GM19467 (cell line): ENCODE data around the gene KIF18A.
A peak's percentile ranks its signal among the peaks of the same experiment; 100 is the strongest.
"Not testable (repeated sequence)": the region's sequence is repeated elsewhere in the genome, so short reads cannot be mapped to it uniquely, and the experiment has no call there.

Experiments used
- ATAC-seq: cut with Tn5 transposase; IDR thresholded peaks from one replicate; pipeline ENCODE4 v1.9.1; 2021; ENCODE audit warnings: mild to moderate bottlenecking, moderate library complexity; ENCODE audit not compliant: unreplicated experiment

The KIF18A gene

GRCh38 chr11:28107750-28108618 is at the start of gene KIF18A, which contains the start of gene METTL15:
Gene KIF18A, minus strand, starts transcription at chr11:28108156. Its CDS starts 10,209 bp downstream, at chr11:28097947.
Gene METTL15, plus strand, starts transcription at chr11:28108388. Its CDS starts 4,947 bp downstream, at chr11:28113335.
- peak; percentile 97 for ATAC-seq

GRCh38 chr11:28153586-28153985 is 45.6 kb upstream of the KIF18A start:
- no peak for ATAC-seq

- no peak for ATAC-seq
These were observed 44.8 kb upstream of the KIF18A start for GRCh38 chr11:28152743-28153142.

GRCh38 chr11:28146123-28146751 is 38.3 kb upstream of the KIF18A start:
- ATAC-seq, result no peak

GRCh38 chr11:28144808-28145207 is 36.9 kb upstream of the KIF18A start:
- ATAC-seq, result no peak

- no peak for ATAC-seq
These were observed 34.8 kb upstream of the KIF18A start for GRCh38 chr11:28142724-28143123.

- no peak for ATAC-seq
These were observed 32.9 kb upstream of the KIF18A start for GRCh38 chr11:28140689-28141455.

- ATAC-seq, result no peak
These were observed 32.0 kb upstream of the KIF18A start for GRCh38 chr11:28139841-28140415.

GRCh38 chr11:28137832-28138231 is 29.9 kb upstream of the KIF18A start:
- no peak for ATAC-seq

GRCh38 chr11:28137366-28137765 is 29.4 kb upstream of the KIF18A start:
- ATAC-seq, result no peak

GRCh38 chr11:28136157-28136556 is 28.2 kb upstream of the KIF18A start:
- not testable (repeated sequence) for ATAC-seq

GRCh38 chr11:28133146-28133545 is 25.2 kb upstream of the KIF18A start:
- ATAC-seq, result no peak

GRCh38 chr11:28132548-28132947 is 24.6 kb upstream of the KIF18A start:
- no peak for ATAC-seq

- no peak for ATAC-seq
These were observed 15.2 kb upstream of the KIF18A start for GRCh38 chr11:28123151-28123581.

- ATAC-seq, result no peak
These were observed 9.8 kb upstream of the KIF18A start for GRCh38 chr11:28117712-28118111.

GRCh38 chr11:28114731-28115130 is 6.8 kb upstream of the KIF18A start:
- no peak for ATAC-seq

GRCh38 chr11:28114116-28114515 is 6.2 kb upstream of the KIF18A start:
- no peak for ATAC-seq

- ATAC-seq, result no peak
These were observed 2.9 kb upstream of the KIF18A start for GRCh38 chr11:28110821-28111200.

- ATAC-seq, result peak; percentile 37
These were observed 2.3 kb upstream of the KIF18A start for GRCh38 chr11:28110108-28110820.

GRCh38 chr11:28108958-28109357 is 1.0 kb upstream of the KIF18A start:
- ATAC-seq, result no peak
